Measurements from ENCODE around the gene RUNX3.

RUNX3 gene

DNA sequence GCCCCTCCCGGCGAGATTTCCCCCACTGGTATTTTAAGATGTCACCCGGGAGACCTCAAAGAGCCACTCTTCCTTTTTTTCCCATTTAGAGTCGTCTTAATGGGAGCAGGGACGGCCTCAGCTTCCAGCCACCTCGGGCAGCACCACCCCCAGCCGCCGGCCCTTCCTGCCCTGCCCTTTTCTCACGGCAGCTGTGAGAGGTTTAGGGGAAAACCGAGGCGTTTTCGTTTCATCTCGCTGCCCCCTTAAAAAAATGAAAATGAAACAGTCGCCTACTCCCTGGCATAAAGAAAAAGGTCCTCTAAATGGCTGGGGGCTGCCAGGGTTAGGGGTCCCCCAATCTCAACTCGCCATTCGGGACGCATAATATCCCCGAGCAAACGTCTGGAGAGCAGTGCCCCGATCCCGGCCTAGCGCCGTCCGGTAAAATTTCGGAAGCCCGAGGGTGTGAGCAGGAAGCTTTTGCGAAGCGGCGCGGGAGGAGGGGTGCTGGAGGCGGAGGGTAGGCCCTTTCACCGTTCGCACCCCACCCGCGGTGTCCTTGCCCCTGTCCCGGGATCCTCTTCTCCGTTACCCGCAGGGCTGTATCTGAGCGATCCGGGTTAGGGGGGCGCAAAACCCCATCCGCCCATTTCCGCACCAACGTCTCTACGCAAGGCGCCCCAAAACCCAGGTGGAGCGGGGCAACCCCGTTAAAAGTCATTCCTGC, 1.2 kb downstream of the RUNX3 start:
- peak in 2 of 4 experiments; percentile 23 to 50 for DNase-seq

DNA sequence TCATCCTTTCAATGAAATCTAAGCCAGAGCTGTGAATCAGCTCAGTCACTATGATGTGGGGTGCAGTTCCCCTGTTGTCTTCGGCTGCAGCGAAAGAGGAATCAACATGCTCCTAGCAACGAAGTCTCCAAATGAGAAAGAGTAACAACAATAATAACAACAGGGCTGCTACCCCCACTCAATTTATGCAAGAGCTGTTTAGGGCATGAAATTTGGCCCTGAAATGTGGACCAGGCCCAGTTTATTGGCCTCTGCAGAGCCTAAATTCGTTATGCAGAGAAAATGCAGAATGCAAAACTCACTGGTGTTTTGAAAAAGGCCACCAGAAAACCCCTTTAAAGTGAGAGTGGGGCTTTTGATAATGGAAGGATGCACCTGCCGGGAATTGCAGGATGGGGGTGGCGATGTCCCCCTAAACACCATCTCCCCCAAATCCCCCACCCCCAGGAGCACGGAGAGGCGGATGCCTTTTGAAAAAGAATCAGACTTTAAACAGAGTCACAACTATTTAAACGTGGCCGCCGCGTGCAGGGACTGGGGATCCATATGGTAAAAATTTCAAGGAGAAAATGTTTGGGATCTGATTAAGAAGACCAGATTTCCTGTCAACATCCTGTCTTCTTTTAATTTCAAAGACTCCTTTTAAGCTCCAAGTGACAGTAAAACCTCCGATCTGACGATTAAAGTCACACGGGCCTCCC, 1.9 kb downstream of the RUNX3 start:
- no peak for DNase-seq

DNA sequence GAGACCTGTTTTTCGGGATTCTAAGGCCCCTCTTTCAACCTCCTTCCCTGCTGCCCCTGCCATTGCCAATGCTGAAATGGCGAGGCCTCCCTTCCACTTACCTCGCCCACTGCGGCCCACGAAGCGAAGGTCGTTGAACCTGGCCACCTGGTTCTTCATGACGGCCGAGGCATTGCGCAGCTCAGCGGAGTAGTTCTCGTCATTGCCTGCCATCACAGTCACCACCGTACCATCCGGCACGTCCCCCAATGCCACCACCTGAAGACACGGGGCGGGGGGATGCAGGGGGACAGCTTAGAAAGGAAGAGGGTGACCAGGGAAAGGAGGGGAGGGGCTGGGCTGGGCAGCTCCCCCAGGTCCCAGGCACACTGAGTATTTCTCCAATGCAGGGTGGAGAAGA, 2.6 kb downstream of the RUNX3 start:
- DNase-seq = no peak

DNA sequence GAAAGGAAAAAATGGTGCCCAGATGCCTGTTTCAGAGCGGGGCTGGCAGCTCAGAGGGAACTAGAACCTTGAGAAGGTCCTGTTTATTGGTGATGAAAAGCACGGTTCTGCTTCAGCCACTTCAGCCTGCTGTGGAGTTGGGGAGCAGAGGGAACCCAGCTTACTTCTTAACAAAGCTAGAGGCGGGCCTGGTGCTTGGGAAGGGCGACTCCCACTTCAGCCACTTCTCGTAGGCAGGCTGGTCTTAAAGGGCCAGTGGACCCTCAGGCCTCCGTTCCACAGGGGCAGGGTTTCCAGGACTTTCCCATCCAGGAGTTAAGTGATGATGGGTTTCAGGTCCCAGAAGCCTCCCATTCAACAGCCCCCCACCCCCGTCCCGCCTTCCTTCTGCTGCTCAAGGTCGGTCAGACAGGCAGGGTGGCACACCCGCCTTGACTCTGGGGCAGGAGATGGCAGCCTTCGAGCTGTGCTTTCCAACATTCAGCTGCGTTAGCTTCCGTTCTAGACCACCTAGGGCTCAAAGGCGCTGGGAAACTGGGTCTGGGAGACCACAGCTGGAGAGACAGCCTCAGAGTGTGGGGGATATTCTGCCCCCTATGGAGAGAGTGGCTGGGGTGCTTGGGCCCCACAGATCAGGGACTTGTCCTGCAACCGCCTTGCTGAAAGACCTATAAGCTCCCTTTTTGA, 3.4 kb downstream of the RUNX3 start:
- no peak for DNase-seq

DNA sequence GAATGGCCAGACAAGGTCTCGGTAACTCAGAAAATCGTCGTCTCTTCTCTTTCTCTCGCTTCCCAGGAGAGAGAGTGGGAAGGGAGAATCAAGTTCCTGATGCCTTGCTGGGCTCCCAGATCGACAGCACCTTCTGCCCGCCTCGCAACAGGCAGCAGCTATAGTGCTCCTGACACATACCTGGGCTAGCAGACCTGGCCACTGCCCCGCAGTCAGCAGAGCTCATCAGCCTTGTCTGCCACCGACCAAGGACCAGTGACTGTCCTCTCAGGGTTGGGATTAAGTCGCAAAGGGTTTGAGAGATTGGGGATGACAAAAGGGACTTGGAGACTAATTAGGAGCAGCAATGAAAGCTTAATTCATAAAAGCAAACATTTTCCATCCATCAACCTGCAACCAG, 4.1 kb downstream of the RUNX3 start:
- DNase-seq = no peak

DNA sequence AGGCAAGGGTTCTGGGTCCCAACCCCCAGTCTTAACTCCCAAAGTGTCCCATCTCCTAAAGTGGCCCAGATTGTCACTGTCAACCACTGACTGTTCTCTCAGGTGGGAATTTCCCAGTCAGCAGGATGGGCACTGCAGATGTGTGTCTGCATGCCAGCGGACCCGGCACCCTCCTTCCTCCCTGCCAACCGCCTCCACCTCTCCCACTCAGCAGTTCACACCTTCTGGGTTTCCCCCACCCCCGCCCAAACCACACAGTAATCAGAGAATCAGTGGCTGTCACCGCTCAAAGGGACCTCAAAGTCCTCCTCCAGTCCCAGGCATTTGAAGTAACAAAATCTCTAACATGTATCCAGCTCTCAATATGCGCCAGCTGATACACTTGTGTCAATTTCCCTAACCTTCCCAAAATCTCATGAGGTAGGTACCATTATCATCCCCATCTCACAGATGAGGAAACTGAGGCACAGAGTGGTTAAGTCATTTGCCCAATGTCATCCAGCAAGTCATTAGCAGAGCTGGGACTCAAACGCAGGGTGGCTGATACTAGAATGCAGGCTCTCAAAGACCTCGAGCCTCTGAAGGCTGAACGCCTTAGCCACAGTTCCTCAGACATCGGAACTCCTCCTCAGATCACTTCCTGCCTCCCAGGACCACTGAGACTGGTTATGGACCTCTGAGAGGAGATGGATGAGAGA, 4.8 kb downstream of the RUNX3 start:
- peak; percentile 29 to 81 (median 62) for DNase-seq

DNA sequence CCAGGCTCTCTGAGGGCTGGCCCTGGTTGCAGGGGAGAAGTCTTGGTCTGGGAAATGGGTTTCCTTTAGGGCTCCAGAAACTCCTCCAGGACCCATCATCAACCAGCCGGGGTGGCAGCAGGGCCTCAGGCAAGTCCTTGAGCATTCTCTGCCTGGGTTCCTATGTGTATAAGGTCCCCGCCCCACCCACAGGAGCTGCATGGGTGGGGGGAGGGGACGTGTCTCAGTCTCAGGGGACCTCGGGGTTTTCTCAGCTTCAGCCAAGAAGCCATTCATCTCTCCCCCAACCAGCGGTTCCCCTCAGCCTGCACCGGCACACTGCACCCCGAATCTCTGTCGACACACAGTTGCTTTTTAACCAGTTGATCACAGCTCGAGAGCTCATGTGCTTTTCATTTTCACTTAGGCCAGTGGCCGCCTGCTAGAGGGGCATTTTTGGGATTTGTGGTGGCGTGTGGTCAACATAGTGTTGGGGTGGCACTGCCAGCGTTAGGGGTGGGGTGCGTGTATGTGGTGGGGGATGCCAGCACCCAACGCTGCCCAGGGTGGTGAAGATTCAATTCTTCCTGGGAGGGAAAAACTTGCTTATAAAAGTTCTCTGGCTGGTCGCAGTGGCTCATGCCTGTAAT, 6.5 kb downstream of the RUNX3 start:
- DNase-seq = no peak

DNA sequence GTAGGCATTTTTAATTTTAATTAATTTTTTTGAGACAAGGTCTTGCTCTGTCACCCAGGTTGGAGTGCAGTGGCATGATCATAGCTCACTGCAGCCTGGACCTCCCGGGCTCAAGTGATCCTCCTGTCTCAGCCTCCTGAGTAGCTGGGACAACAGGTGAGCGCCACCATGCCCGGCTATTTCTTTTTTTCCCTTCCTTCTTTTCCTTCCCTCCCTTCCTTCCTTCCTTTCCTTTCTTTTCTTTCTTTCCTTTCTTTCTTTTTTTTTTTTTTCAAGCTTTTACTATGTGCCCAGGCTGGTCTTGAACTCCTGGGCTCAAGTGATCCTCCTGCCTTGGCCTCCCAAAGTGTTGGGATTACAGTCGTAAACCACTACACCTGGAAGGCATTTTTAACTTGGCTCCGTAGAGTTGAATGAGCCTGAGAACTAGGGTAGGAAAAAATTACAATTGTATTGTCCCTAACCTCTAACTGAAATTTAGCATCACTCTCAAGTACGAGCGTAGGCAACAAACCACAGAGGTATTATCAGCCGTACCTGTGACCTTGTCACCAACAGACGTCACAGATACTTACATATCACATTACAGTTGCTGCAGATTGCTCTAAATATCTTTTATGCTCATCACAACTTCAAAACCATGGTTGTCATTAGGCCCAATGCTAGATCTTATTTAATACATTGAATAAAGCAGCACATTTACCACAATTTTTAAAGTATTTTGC, 8.0 kb downstream of the RUNX3 start:
- no peak for DNase-seq

DNA sequence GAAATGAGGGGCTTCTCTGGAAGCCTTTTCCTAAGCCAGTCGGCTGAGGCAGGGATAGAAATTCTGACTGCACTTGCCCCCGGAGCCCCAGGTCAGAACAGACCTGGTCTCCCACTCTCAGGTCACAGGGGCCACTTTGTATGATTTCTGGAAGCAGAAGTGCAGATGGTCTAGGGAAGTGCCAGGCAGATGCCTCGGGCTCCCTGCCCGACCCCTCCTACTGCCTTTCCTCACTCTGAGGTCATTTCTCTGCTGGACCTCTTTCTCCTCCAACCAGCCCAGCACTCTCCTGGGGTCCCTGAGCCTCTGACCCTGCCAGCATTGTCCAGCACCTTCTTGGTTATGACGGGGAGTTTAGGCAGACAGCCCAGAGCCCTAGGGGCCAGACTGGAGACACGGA, 8.7 kb downstream of the RUNX3 start:
- no peak for DNase-seq

DNA sequence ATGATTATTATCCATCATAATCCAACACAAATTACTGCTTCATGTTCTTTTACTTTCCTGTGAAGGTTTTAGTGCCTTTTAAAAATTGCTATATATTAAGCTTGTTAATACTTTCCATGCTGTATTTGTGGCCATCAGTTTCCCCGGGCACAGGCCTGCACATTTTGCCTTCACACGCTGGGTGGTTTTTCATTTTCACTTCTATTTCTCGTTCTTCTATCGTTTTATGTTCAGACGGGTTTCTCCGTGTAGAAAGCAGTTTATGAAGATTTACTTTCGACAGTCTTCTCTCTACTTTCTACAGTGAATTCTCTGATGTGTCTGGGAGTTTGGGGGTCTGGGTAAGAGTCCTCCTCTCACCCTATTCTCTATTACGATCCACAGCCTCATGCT, 9.5 kb downstream of the RUNX3 start:
- no peak for DNase-seq

DNA sequence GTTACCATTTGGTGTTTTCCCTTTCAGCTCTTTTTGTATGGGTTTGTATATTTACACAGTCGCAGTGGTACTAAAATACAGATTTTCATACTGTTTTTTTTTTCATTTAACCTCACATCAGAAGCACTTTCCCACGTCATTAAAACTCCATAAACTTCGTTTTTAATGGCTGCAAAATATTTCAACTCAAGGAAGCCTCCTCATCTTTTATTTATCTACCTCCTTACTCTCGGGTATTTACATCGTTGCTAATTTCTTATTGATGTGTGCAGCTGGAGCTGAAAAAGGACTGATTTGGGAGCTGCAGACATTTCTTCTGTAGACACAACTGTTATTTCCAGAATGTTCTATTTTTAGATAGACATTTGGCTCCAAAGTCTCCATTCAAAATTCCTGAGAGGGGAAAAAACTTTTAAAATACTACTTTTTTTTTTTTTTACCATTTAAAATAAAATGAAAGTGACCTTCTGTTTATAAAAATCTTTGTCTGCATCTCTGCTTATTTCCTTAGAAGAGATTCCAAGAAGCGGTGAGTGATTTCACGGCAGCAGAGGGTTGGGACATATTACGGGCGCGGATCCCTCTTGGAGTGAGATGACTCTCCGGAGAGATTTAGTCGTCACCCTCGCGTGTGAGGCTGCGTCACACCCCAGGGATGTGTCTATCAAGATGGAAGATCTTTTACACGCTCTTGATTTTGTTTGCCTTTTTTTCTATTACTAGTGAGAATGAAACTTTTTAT, 10.1 kb downstream of the RUNX3 start:
- DNase-seq = peak in 2 of 4 experiments; percentile 51 to 55

DNA sequence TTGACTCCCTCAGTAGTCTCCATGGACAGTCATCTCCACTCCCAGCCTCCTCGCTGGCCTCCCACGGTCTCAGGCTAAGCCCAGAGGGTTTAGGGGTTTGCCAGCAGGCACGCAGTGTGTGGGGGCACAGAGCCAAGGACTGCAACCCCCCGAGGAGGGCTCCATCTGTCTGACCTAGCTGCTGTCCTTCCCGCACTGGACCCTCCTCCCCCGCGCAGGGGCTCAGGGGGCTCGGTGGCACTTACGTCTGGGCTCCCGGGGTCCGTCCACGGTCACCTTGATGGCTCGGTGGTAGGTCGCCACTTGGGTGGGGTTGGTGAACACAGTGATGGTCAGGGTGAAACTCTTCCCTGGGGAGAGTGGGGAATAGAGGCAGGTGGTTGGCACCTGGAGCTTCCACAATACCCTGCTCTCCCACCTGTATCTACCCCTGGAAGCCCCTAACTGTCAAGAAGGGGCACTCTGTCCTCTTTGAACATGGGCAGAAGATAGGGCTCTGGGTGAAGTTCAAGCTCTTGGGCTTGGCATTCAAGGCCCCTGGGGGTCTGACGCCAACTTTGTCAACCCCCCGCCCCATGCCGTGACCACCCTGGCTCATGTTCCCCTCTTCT, 11.0 kb downstream of the RUNX3 start:
- DNase-seq = no peak

DNA sequence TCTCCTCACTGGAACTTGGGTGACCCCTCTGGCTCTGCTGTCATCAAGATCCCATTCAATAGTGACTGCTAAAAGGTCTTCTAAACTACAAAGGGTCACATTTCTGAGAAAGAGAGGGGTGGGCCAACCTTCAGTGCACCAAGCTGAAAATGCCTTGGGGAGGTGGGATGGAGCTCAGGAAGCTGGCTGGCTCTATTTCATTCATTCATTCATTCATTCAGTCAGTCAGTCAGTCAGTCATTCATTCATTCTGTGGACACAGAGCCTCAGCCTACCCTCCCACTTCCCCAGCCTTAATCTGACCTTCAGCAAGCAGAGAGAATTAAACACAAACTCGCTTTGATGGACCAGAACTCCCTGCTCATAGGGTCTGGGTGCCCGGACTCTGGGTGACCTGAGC, 11.7 kb downstream of the RUNX3 start:
- DNase-seq = no peak

DNA sequence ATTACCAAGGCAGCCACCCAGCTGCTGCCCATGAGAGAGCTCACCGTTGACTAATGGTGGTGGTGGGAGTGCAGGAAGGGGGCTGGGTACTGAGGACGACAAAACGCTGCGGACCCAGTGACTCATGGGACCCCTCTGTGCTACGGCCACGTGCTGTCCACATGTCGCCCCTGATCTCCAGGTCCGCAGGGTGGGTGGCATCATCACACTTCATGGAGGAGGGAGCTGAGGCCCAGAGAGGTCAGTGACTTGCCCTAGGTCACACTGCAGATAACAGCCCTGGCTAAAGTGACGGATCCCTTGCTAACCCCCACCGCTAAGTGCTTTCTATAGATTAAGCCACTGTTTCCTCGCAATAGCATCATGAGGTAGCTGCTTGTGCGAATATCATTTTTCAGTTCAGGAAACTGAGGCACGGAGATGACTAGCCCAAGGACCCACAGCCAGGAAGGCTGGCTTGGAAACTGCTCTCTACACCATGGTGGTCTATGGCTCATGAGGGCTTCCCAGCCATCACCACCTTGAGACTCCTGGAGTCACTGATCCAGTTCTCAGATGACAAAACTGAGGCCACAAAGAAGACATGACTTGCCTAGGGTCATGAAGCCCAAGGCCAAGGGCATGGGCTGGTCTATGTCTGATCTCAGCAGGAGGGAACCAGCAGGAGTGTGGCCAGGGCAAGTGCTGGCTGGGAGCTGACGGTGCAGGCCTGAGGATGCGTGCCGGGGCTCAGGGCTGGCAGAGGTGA, 12.6 kb downstream of the RUNX3 start:
- DNase-seq = no peak

DNA sequence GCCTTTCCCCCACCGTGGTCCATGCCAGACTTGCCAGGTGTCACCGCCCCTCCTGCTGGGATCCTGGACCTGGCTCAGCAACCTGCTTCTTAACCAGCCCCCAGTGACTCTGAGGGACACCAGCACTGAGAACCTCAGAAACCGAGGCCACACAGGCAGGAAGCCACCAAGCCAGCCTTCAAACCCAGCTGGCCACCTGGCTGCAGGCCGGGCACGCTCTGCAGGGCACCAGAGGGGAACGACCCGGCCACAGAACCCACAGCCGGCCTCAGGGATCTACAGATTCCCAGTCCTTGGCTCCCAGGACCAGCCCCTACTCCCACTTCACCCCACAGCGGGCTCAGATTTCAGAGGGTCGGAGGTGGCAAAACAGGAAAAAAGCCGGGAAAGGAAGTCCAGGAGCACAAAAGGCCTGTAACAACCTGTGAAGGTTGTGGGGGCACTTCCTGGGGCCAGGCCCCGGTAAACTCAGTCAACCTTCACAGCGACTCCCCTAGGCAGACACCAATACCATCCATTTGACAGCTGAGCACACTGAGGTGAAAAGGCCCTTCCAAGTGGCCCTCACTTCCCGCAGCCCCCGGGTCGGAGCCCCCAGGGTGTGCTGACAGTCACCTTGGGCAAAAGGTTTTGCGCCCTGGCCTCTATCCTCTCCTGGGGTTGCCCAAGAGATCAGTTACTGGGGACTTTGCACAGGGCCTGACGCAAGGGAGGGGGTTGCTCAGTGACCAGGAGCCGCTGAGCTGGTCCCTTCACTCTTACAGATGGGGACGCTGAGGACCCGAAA, 14.1 kb downstream of the RUNX3 start:
- no peak for DNase-seq

DNA sequence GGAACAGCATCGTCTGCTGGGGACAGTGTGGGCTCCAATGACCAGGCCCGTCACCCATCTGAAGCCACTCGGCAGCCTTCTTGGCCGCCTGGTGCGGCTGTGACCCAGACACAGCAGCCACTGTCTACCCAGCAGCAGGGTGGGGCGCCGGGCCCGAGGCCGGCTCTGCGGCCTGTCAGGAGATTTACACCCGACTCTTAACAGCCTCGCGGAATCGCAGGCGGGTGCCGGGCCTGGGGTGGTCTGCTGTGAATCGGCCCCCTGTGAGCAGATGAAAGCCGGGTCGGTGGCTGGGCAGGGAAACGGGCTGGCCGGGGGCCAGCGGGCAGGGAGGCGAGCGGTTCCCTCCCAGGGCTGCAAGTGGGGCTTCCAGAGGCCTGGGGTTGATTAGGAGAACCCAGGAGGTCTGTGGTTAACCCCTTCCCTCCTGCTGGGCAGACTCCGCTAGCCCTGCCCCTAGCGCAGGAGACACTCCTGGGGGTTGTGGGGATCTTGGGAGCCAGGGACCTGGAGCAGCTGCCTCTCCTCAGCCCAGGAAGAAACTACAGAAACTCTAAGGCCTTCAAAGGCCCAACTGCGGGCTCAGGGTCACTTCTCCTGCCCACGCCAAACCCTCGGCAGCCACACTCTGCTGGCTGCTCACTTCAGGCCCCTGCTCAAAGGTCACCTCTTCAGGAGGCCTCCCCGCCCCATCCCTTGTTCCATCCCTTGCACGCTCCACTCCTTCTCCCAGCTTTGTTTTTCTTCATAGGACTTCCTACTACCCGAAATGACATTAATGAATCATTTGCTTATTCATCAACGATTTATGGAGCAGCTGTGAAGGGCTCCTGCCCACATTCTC, 15.6 kb downstream of the RUNX3 start:
- no peak for DNase-seq

DNA sequence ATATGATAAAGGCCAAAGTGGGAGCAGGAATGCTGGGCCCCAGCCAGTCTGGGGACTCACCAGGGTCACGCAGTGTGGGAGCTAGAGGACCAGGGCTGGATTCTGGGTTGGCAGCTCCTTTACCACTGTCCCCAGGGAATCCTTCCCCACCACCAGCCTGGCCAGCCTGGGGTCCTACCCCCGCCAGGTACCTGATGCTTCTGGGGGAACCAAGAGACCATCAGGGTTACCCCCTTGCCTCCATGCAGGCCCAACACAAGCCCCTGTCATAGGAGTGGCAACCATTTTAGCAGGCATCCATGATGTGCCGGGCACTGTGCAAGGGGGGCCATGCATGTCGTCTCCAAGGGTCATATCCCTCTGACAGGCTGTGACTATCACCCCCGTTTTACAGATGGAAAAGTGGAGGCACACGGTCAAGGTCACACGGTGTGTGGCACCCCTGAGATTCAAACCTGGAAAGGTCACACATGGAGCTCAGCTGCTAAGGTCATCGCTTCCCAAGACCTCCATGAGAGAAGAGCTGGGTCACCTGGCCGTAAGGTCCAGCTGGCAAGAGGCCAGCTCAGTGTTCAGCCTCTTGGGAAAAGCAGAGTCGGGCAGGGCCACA, 16.4 kb downstream of the RUNX3 start:
- no peak for DNase-seq

DNA sequence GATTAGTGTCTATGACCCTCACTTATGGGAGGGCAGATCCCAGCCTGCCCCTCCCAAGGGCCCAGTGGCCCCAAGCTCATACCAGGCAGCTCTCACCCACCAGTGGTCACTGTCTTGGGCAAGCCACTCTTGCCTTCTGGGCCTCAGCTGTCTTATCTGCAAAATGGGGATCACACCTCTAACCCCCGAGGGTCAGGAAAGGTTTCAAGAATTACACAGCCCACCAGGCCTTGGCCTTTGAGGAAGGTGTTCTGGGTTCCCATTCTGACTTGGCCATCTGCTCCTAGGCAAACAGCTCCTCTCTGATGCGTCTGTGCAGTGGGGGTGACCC, 16.8 kb downstream of the RUNX3 start:
- no peak for DNase-seq

All from activated CD4-positive, CD25-positive, alpha-beta regulatory T cell (primary cell).